Stimulated activated CD8-positive, alpha-beta memory T cell treated with anti-CD3 and anti-CD28 coated beads, Interleukin-15, amount 100 ng/mL, for 4 hours (primary cell): ENCODE data around the gene TLDC2.
"Not testable (repeated sequence)": the region's sequence is repeated elsewhere in the genome, so short reads cannot be mapped to it uniquely, and the experiment has no call there.

ENCODE experiments used
- DNase-seq, 2 donors: peaks; one replicate each; pipeline ENCODE4 v3.0.0-alpha.2; 2020; ENCODE audit warnings: low read depth in 2 of 2

The TLDC2 gene

GRCh38 chr20:36866681-36867495 is 9.1 kb upstream of the TLDC2 start:
- no peak for DNase-seq

GRCh38 chr20:36871640-36872570 is 4.0 kb upstream of the TLDC2 start:
- DNase-seq, result no peak

GRCh38 chr20:36872852-36873251 is 3.1 kb upstream of the TLDC2 start:
- DNase-seq, result no peak

- DNase-seq, result no peak
Measured at GRCh38 chr20:36873498-36874189, 2.3 kb upstream of the TLDC2 start.

DNA sequence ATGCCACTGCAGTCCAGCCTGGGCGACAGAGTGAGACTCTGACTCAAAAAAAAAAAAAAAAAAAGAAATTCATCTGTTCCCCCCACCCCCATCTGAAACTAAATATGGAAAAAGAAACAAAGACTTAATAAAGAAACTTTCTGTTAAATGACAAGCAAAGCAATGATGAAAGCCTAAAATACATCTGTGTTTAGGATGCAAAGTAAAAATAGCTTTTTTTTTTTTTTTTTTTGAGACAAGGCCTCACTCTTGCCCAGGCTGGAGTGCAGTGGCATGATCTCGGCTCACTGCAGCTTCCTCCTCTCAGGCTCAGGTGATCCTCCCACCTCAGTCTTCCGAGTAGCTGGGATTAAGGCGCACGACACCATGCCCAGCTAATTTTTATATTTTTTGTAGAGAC is 845 bp upstream of the TLDC2 start:
- not testable (repeated sequence) for DNase-seq

DNA sequence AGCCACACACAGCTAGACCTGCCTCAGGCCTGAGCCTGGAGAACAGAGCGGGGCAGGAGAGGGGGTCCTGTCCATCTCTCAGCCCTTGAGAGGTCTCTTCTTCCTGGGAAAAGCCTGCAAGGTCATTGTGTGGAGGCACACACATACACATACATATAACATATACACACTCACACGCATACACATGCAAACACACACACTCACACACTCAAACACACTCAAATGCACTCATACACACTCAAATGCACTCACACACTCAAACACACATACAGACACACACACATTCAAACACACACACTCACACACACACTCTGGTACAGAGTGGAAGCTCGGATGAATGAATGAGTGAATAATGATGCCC is 515 bp downstream of the TLDC2 start:
- no peak for DNase-seq

DNA sequence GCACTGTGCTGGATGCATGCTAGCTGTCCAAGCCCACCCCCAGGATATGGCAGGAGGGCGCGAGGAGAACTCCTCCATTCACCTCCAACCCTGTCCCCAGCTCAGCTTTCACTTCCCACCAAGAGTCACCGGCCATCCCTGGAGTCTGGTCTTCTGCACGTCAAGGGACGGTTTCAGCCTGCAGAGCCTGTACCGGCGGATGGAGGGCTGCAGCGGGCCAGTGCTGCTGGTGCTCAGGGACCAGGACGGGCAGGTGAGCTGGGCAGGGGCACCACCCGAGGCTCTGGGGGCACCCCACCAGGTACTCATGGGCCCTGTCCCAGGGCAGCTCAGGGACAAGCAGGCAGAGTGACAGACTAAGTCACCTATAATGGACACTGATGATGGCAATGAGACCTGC is 3.0 kb downstream of the TLDC2 start:
- DNase-seq, result no peak

- no peak for DNase-seq
Measured at GRCh38 chr20:36880741-36881250, 4.9 kb downstream of the TLDC2 start.

DNA sequence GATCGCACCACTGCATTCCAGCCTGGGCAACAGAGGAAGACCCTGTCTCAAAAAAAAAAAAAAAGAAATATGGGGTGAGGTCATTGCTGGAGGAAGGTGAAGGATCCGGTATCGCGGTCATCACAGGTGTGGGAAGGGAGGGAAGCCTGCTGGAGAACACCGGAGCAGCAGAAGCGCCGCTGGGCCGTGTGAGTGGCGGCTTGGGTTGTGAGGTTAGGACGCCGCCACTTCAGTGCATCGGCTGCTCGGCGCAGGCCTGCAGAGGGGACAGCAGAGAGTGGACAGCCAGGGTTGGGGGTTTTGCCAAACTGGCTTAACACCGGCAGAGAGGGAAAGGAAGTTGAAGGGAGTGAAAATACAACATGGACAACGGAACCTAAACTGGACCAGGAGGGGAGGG is 5.4 kb downstream of the TLDC2 start:
- no peak for DNase-seq

DNA sequence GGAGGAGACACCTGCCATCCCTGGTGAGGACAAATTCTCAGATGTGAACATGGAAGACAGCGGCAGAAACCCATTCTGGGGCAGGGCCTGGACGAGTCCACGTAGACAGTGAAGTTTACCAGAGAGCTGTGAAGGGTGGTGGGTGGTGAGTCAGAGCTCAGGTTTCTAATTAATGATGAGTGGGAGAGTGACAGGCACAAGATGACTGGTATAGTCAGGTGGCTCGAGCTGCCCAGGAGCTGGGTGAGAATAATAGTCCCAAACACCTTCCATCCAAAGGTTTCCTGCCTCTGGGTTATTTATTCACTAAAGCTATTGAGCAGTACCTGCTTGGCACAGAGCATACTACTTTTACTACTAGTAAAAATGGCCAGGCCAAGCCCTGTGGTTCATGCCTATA is 6.0 kb downstream of the TLDC2 start:
- no peak for DNase-seq

GRCh38 chr20:36883977-36884535 is 8.1 kb downstream of the TLDC2 start:
- no peak for DNase-seq

DNA sequence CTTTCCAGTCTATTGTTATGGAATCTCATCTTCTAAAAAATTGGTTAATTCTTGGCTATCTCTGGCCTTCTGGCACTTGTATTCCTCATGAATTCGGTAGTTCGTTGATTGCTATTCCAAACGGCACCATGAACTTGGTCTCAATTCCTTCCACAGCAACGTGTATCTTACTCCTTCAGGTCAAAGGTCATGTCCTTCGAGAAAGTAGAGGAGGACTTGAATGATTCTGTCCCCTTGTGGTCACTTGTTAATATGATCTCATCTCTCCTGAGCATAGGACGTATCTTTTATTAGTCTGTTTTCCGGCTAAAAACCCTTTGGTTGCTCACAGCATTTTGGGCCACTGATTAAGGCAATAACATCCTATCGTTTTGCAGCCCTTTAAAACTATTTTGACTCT is 9.4 kb downstream of the TLDC2 start:
- DNase-seq, result no peak

- peak; percentile 46 to 54 for DNase-seq
Measured at GRCh38 chr20:36886859-36887751, 11.2 kb downstream of the TLDC2 start.

DNA sequence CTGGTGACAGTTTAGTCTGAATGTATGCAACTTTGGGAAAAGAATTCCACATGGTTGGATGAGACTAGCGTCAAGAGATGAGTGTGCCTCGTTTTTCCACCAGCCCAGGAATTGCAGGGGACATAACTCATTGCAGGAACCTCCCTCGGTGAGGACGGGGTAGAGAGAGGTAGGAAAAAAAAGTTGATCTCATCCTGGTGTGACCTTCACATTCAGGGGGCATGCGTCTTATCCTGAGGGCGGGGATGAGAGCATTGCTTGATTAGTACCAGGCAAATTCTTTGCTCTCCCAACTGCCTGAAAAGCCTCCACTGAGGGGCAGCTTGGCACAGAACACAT is 11.8 kb downstream of the TLDC2 start:
- DNase-seq, result no peak

GRCh38 chr20:36888880-36889516 is 13.1 kb downstream of the TLDC2 start:
- no peak for DNase-seq

GRCh38 chr20:36890586-36890985 is 14.6 kb downstream of the TLDC2 start:
- DNase-seq, result no peak

- DNase-seq, result no peak
Measured at GRCh38 chr20:36891211-36891610, 15.3 kb downstream of the TLDC2 start.

GRCh38 chr20:36893801-36894200 is 17.9 kb downstream of the TLDC2 start:
- no peak for DNase-seq

DNA sequence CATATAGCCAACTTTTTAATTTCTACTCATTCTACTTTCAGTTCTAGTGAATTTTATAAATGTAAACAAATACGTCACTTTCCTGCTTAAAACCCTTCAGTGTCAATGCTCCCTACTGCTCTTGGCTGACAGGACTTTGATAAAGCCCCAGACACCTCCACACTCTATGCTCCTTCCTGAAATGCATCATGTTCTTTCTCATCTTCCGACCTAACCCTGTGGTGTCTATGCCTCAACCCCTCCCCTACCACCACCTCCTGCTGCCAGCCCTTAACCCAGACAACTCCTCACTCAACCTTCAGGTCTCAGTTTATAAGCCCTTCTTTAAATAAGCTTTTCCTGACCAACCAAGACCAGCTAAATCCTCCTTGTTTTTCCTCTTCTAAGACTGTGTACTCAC is 19.1 kb downstream of the TLDC2 start:
- DNase-seq, result no peak

DNA sequence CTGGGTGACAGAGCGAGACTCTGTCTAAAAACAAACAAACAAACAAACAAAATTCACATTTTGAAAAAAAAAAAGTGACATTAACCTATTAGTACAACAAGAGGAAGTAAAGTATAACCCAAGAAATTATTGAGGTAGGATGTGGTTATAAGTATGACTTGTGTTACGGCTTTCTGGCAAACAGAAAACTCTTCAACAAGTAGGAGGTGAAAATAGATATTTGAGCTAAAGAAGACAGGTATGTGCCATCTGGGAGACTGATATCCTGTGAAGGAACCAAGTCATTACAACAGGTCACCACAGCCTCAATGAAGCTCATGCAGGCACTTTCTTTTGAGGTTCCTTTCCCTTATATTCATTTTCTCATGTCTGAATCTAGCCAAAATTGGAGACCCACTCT is 28.8 kb downstream of the TLDC2 start:
- no peak for DNase-seq
